Liver (tissue), 3 donors: ENCODE measurements around the gene ANKRD23.

Experiments used
- ATF3 ChIP-seq: IDR thresholded peaks from 2 replicates; pipeline ENCODE4 v1.6.1; 2016; ENCODE audit warnings: antibody characterized with exemption
- CTCF ChIP-seq: fragments of 150-350 bp; IDR thresholded peaks from 2 replicates; pipeline ENCODE4 v1.5.1; 2017; ENCODE audit warnings: improper control_type of control experiment, low read depth, low read length; ENCODE audit not compliant: missing input control
- GABPA ChIP-seq, 2 donors: IDR thresholded peaks in 1 of 2; conservative IDR thresholded peaks in 1 of 2; 2 replicates each; pipeline ENCODE4 v1.6.1; 2016; ENCODE audit warnings: antibody characterized with exemption in 2 of 2, mild to moderate bottlenecking in 1 of 2, moderate library complexity in 1 of 2
- HNF4G ChIP-seq: IDR thresholded peaks from 2 replicates; pipeline ENCODE4 v1.6.1; 2016; ENCODE audit warnings: antibody characterized with exemption
- JUND ChIP-seq, 2 donors: IDR thresholded peaks; 2 replicates each; pipeline ENCODE4 v1.6.1; 2016; ENCODE audit warnings: antibody characterized with exemption in 2 of 2
- NR2F2 ChIP-seq: IDR thresholded peaks from 2 replicates; pipeline ENCODE4 v1.6.1; 2016; ENCODE audit warnings: antibody characterized with exemption
- RAD21 ChIP-seq, 2 donors: IDR thresholded peaks; 2 replicates each; pipeline ENCODE4 v1.6.1; 2016; ENCODE audit warnings: antibody characterized with exemption in 2 of 2, mild to moderate bottlenecking in 2 of 2
- REST ChIP-seq: IDR thresholded peaks from 2 replicates; pipeline ENCODE4 v1.6.1; 2016; ENCODE audit warnings: antibody characterized with exemption, mild to moderate bottlenecking
- SP1 ChIP-seq: IDR thresholded peaks from 2 replicates; pipeline ENCODE4 v1.6.1; 2018; ENCODE audit warnings: antibody characterized with exemption, mild to moderate bottlenecking
- TAF1 ChIP-seq: conservative IDR thresholded peaks from 2 replicates; pipeline ENCODE4 v1.6.1; 2016; ENCODE audit warnings: antibody characterized with exemption, mild to moderate bottlenecking
- YY1 ChIP-seq: IDR thresholded peaks from 2 replicates; pipeline ENCODE4 v1.6.1; 2016; ENCODE audit warnings: antibody characterized with exemption, mild to moderate bottlenecking
- donor health status: healthy.
- donor health status: healthy.

GRCh38 chr2:96841701-96842495, 1.9 kb downstream of the ANKRD23 start:
- no peak for TF ChIP-seq ATF3
- no peak for TF ChIP-seq CTCF
- no peak for TF ChIP-seq YY1
- no peak for TF ChIP-seq GABPA (IDR thresholded peaks at IDR 0.05 in 1 of 2, conservative IDR thresholded peaks at IDR 0.05 in 1 of 2)
- no peak for TF ChIP-seq JUND (IDR thresholded peaks at IDR 0.05)
- TF ChIP-seq SP1, result no peak
- no peak for TF ChIP-seq HNF4G
- no peak for TF ChIP-seq NR2F2
- no peak for TF ChIP-seq REST
- TF ChIP-seq TAF1, result no peak
- no peak for TF ChIP-seq RAD21 (IDR thresholded peaks at IDR 0.05)
